ENCODE results near the gene TMEM131L. TPM values are rescaled to one million over a fixed set of nuclear protein-coding genes. Genes with fewer than 3 reads are reported as not detected.
"Not testable (repeated sequence)": the region's sequence is repeated elsewhere in the genome, so short reads cannot be mapped to it uniquely, and the experiment has no call there.

The TMEM131L gene
- total RNA-seq, 2 experiments from 2014 or later = 25.2 to 26.3 TPM

DNA sequence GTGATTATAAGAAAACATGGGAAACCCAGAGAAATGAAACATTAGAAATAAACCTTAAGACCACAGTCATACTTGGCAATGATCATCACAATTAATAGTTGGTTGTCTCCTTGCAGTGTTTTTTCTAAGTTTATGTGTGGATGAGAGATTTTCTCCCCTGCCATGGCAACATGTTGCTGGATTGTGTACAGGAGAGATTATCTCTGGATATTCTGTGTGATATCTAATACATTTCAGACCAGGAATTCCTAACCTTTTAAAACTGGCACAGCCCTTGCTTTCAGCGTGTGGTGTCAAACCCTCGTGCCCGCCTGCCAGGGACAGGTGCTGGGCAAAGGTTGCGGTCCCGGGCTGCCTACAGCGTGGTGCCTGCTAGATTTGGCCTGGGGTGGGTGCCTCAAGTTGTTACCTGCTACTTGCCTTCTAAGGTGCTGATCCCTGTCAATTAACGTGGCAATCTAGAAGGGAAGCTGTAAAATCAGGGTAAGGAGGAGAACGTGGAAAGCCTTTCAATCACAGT lies 100.5 kb downstream of the TMEM131L start:
- Mint-ChIP-seq H3K9me3 (peaks cover under 1% of the 10 kb centered on the region), H3K4me1 (peaks cover 7% of the 10 kb centered on the region), H3K4me3 (no peak overlapping the region), H3K27me3 (no peaks in the 10 kb centered on the region), H3K36me3 (ENCODE audit: low read depth) (peaks cover 31% of the 10 kb centered on the region), H3K27ac (no peak overlapping the region)
- ChIA-PET POLR2A (no interaction called here), CTCF (interaction anchor here (0.8 to 1.7 kb wide), 2 partner anchors 22 to 101 kb away, joined by 3 to 5 read pairs; partner anchors contain the start of gene TMEM131L)
- DNase-seq = no peak

DNA sequence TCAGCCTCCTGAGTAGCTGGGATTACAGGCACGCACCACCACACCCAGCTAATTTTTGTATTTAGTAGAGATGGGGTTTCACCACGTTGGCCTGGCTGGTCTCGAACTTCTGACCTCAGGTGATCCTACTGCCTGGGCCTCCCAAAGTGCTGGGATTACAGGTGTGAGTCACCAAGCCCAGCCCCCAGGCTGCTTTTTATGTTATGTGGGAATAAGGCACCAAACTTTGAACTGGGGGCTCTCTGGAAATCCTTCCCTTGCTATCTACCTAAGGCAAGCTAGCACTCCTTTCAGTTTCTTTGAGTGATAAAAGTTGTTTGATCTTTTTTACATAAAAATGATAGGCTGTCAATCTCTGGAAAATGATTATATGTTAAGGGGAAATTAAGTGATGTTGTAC lies 101.5 kb downstream of the TMEM131L start:
- H3K4me1 Mint-ChIP-seq, H3K27ac Mint-ChIP-seq, POLR2A ChIA-PET, H3K4me3 Mint-ChIP-seq, H3K9me3 Mint-ChIP-seq, H3K27me3 Mint-ChIP-seq, DNase-seq: not testable (repeated sequence)
- H3K36me3 Mint-ChIP-seq (ENCODE audit: low read depth) = peaks cover 31% of the 10 kb centered on the region
- CTCF ChIA-PET = interaction anchor here (0.8 to 1.7 kb wide), 2 partner anchors 23 to 102 kb away, joined by 3 to 5 read pairs; partner anchors contain the start of gene TMEM131L

DNA sequence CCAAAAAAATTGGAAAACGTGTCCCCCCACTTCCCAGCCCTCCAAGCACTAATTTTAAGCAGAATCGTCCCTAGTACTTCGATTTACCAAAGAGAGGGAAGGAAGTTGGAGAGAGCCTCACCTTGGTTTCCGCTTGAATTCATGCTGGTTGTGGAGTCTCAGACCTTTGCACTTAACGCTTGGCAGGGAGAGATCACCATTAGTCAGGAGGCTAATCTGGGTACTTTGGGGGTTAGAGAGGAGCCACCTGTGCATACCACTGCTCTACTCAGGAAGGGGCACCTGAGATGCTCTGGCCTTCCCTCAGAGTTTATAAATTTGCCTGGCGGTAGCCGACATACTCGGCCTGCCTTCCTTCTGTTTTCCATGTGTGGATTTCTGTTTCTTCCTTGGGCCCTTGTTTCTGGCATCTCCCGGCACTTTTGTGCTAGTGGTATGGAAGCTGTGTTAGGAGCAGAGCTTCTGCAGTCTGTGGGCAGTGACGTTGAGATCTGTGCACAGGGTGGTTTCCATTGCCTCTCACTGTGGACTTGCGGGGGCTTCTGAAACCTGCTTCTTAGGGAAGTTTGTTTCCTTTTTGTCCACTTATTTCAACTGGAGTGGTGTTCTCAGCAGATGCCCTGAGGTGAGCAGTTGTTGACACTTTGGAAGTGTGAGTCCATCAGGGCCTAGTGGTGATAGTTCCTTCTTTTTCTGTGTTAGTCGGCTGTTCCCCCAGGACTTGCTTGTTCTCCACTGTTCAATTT lies 104.2 kb downstream of the TMEM131L start:
- Mint-ChIP-seq H3K4me3 (no peak overlapping the region), H3K36me3 (ENCODE audit: low read depth) (peaks cover 17% of the 10 kb centered on the region), H3K4me1 (peaks cover 24% of the 10 kb centered on the region), H3K27me3 (no peaks in the 10 kb centered on the region), H3K27ac (no peak overlapping the region), H3K9me3 (no peaks in the 10 kb centered on the region)
- ChIA-PET POLR2A (interaction anchor here (2.6 kb wide), 1 partner anchor 105 kb away, joined by 9 read pairs; the partner anchor contains the start of gene TMEM131L), CTCF (interaction anchor here (4.4 kb wide), 1 partner anchor 224 kb away, joined by 72 read pairs; the partner anchor contains the start of gene MND1)
- DNase-seq = no peak

DNA sequence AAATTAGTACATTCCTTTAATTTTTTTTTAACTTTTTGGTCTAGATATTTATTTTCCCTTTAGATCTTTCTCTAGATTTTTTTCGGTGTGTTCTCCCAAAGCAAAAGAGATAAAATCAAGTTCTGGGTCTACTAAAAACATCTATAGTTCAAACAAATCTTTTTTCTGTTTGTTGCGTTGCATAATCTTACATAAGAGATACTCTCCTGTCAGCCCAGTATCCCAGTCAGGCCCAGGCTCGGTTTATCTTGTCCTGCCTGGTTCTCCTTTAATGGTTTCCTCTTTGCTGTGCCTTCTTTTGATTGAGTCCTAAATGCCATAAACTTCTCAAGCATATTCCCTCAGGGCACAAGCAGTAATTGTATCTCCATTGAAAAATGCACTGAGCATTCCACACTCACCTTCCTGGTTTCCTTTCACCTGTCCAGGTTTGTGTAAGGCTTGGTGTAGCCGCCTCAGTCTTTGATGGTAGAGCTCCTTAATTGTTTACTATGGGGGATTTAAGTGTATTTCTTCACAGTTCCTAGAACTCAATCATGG lies 104.9 kb downstream of the TMEM131L start:
- no peak for DNase-seq
- Mint-ChIP-seq H3K36me3 (ENCODE audit: low read depth) (peaks cover 17% of the 10 kb centered on the region), H3K4me1 (peaks cover 29% of the 10 kb centered on the region), H3K27ac (no peak overlapping the region), H3K9me3 (no peaks in the 10 kb centered on the region), H3K4me3 (no peak overlapping the region), H3K27me3 (no peaks in the 10 kb centered on the region)
- POLR2A ChIA-PET = interaction anchor here (0.8 to 2.6 kb wide), 4 partner anchors 49 to 225 kb away, joined by 3 to 9 read pairs (median 3); partner anchors contain the start of gene TMEM131L
- CTCF ChIA-PET = interaction anchor here (1.0 to 4.4 kb wide), 2 partner anchors 106 to 225 kb away, joined by 3 to 72 read pairs; partner anchors contain the start of gene MND1

DNA sequence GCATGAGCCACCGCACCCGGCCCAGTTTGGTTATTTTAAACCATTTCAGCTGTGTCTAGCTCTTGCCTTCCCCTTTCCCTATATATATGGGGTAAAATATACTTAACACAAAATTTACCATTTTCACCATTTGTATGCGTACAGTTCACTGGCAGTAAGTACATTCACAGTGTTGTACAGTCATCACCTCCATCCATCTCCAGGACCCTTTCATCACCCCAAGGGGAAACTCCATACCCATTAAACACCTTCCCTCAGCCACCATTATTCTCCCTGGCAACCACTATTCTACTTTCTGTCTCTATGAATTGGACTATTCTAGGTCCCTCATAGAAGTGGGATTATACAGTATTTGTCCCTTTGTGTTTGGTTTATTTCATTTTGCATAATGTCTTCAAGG lies 106.4 kb downstream of the TMEM131L start:
- CTCF ChIA-PET = interaction anchor here (1.1 to 4.4 kb wide), 7 partner anchors 10 to 237 kb away, joined by 3 to 72 read pairs (median 5); partner anchors contain the start of genes MND1 and TMEM131L
- no peak overlapping the region for H3K4me3 Mint-ChIP-seq
- H3K4me1 Mint-ChIP-seq = peaks cover 31% of the 10 kb centered on the region
- no peak for DNase-seq
- POLR2A ChIA-PET = interaction anchor here (2.1 to 2.6 kb wide), 4 partner anchors 50 to 227 kb away, joined by 7 to 20 read pairs (median 10); partner anchors contain the start of gene TMEM131L
- peaks cover 7% of the 10 kb centered on the region for H3K36me3 Mint-ChIP-seq (ENCODE audit: low read depth)
- H3K9me3 Mint-ChIP-seq = no peaks in the 10 kb centered on the region
- no peak overlapping the region for H3K27ac Mint-ChIP-seq
- no peaks in the 10 kb centered on the region for H3K27me3 Mint-ChIP-seq

DNA sequence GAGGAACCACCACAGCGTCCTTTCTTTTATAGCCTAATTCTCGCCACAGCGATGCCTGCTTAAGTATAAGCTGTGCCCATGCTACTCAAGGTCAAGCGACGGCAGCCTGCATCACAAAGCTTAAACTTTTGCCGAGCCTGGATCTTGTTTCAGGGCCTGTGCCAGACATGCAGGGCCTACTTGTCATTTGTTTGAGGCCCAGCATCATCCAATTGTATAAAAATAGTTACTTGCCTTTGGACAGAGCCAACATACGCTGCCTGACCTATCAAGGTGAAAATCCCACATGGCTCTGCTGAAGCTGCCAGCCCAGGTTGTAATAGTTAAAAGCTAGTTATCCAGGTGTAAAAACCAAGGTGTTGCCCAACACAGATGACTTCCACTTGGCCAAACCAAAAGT lies 107.1 kb downstream of the TMEM131L start:
- peaks cover 31% of the 10 kb centered on the region for H3K4me1 Mint-ChIP-seq
- no peak overlapping the region for H3K27ac Mint-ChIP-seq
- H3K36me3 Mint-ChIP-seq (ENCODE audit: low read depth) = peaks cover 7% of the 10 kb centered on the region
- no peak overlapping the region for H3K4me3 Mint-ChIP-seq
- DNase-seq = no peak
- CTCF ChIA-PET = interaction anchor here (1.0 to 4.4 kb wide), 24 partner anchors 8 to 431 kb away, joined by 3 to 72 read pairs (median 5); partner anchors contain the start of genes MND1 and TMEM131L
- H3K9me3 Mint-ChIP-seq = no peaks in the 10 kb centered on the region
- H3K27me3 Mint-ChIP-seq = no peaks in the 10 kb centered on the region
- POLR2A ChIA-PET = interaction anchor here (1.3 to 2.4 kb wide), 7 partner anchors 50 to 227 kb away, joined by 3 to 25 read pairs (median 10); partner anchors contain the start of gene TMEM131L

DNA sequence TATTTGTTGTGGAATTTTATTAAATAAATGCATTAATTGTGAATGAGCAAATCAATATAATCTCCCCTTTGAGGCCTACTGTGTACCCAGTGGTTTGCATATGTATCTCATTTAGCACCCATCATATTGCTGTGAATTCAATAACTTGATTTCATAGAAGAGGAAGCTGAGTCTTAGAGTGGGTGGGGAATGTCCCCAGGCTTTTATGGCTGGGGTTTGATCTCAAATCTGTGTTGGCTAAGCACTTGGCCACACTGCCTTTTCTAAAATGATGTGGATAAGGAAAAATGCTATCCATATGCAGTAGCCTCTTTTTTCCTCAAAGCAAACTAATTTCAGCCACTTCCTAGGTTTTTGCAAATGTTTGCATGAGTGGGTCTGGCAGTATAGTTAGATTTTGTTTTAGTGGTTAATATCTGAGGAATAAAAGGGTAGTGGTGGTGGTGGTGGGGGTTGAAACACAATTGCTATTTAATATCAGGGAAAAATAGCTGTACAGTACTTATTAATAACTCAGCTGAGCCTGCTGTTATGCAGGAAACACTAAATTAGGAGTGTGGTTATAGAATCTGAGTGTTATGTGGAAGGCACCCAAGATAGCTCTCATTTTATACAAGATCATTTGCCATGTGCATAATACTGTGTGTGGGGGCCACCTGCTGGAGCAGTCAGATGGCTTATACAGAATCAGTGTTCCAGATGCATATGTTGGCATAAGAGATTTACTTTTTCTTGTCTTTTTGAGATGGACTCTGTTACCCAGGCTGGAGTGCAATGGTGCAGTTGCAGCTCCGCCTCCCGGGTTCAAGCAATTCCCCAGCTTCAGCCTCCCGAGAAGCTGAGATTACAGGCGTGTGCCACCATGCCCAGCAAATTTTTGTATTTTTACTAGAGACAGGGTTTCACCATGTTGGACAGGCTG lies 108.0 kb downstream of the TMEM131L start:
- DNase-seq = peak; percentile 77
- Mint-ChIP-seq H3K27me3 (no peaks in the 10 kb centered on the region), H3K4me3 (no peak overlapping the region), H3K9me3 (no peaks in the 10 kb centered on the region), H3K36me3 (ENCODE audit: low read depth) (peaks cover 7% of the 10 kb centered on the region), H3K27ac (peak overlapping the region; percentile 9), H3K4me1 (peaks cover 31% of the 10 kb centered on the region)
- ChIA-PET POLR2A (interaction anchor here (0.9 to 2.4 kb wide), 9 partner anchors 51 to 230 kb away, joined by 3 to 25 read pairs (median 7); partner anchors contain the start of genes MND1 and TMEM131L), CTCF (interaction anchor here (0.5 to 4.4 kb wide), 47 partner anchors 9 to 727 kb away, joined by 3 to 72 read pairs (median 5); partner anchors contain the start of genes MND1 and TMEM131L)

DNA sequence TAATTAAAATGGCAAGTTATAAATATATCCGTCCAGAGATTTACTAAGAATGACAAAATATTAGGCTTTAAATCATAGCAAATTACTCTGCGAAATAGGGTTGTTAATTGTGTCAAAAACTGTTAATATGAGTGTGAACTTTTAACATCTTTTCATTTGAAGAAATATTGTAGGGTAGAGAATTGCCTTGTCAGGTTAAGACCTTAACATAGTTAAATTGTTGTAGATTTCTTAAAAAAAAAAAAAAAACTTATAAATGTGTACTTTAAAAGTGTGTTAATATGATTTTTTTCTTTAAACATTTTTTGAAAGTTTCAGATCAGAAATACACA lies 110.2 kb downstream of the TMEM131L start:
- DNase-seq = no peak
- H3K27ac Mint-ChIP-seq = no peak overlapping the region
- no peaks in the 10 kb centered on the region for H3K27me3 Mint-ChIP-seq
- no peaks in the 10 kb centered on the region for H3K9me3 Mint-ChIP-seq
- H3K4me1 Mint-ChIP-seq = peaks cover 31% of the 10 kb centered on the region
- H3K36me3 Mint-ChIP-seq (ENCODE audit: low read depth) = peaks cover 10% of the 10 kb centered on the region
- ChIA-PET POLR2A (no interaction called here), CTCF (interaction anchor here (0.8 to 3.3 kb wide), 5 partner anchors 10 to 232 kb away, joined by 3 to 31 read pairs (median 3); partner anchors contain the start of gene MND1)
- no peak overlapping the region for H3K4me3 Mint-ChIP-seq

DNA sequence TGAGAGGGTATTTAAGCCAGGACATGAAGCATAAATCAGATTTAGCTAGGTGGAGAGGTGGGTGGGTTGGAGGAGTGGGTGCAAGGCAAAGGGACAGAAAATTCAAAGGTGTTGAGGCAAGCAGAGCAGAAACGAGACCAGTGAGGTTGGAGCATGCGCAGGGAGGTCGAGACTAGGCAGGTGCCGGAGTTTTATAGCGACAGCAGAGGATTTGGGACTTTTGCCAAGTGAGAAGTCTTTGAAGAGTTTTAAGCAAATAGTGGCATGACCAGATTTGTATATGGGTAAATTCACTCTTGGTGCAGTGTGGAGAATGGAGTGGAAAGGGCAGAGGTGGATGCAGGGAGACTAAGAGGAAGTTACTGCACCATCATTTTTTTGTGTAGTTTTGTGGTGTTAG lies 110.9 kb downstream of the TMEM131L start:
- DNase-seq = no peak
- Mint-ChIP-seq H3K9me3 (no peaks in the 10 kb centered on the region), H3K27me3 (no peaks in the 10 kb centered on the region), H3K36me3 (ENCODE audit: low read depth) (peaks cover 9% of the 10 kb centered on the region), H3K4me1 (peaks cover 30% of the 10 kb centered on the region), H3K27ac (no peak overlapping the region), H3K4me3 (no peak overlapping the region)
- CTCF ChIA-PET = interaction anchor here (0.8 to 3.3 kb wide), 5 partner anchors 10 to 233 kb away, joined by 3 to 31 read pairs (median 3); partner anchors contain the start of gene MND1
- POLR2A ChIA-PET = interaction anchor here (1.2 kb wide), 1 partner anchor 144 kb away, joined by 4 read pairs; no protein-coding TSS in a partner anchor

DNA sequence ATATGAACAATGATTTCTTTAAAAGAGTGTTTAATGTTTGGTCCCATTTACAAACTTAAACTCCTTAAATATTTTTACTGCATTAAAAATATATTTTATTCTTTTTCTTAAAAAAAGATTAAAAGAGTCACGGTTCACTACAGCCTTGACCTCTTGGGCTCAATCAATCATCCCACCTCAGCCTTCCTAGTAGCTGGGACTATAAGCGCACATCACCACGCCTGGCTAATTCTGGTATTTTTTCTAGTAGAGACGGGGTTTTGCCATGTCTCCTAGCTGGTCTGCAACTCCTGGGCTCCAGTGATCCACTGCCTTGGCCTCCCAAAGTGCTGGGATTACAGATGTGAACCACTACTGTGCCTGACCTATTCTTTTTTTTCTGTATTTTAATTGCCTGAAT lies 113.2 kb downstream of the TMEM131L start:
- H3K4me1 Mint-ChIP-seq = peaks cover 15% of the 10 kb centered on the region
- no peak for DNase-seq
- POLR2A ChIA-PET = interaction anchor here (1.8 kb wide), 1 partner anchor 234 kb away, joined by 5 read pairs; the partner anchor contains the start of gene MND1
- no peaks in the 10 kb centered on the region for H3K9me3 Mint-ChIP-seq
- no peak overlapping the region for H3K4me3 Mint-ChIP-seq
- H3K36me3 Mint-ChIP-seq (ENCODE audit: low read depth) = peaks cover 5% of the 10 kb centered on the region
- CTCF ChIA-PET = interaction anchor here (1.1 to 3.3 kb wide), 2 partner anchors 147 to 234 kb away, joined by 3 to 14 read pairs; no protein-coding TSS in a partner anchor
- no peak overlapping the region for H3K27ac Mint-ChIP-seq
- H3K27me3 Mint-ChIP-seq = no peaks in the 10 kb centered on the region

DNA sequence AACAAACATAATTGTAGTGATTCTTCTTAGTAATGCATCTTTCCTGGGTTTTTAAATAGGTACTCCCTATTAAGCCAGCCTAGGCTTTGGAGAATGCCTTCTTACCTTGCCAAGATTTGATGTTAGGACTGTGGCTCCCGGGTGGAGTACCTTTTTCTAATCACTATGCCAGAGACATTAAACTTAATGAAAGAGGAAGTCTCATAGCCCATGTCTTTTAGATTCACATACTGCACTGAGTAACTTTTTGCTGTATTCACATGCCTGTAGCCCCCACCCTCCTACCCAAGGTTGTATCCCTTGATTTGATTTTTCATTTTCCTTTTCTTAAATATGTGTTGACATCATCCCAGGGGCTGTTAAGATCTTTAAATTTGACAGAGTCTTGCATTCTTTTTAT lies 113.7 kb downstream of the TMEM131L start:
- ChIA-PET POLR2A (interaction anchor here (1.8 kb wide), 1 partner anchor 235 kb away, joined by 5 read pairs; the partner anchor contains the start of gene MND1), CTCF (interaction anchor here (1.1 to 3.3 kb wide), 2 partner anchors 147 to 234 kb away, joined by 3 to 14 read pairs; no protein-coding TSS in a partner anchor)
- H3K36me3 Mint-ChIP-seq (ENCODE audit: low read depth) = peaks cover 6% of the 10 kb centered on the region
- DNase-seq = no peak
- H3K4me1 Mint-ChIP-seq = peaks cover 13% of the 10 kb centered on the region
- no peaks in the 10 kb centered on the region for H3K9me3 Mint-ChIP-seq
- no peaks in the 10 kb centered on the region for H3K27me3 Mint-ChIP-seq
- H3K27ac Mint-ChIP-seq = no peak overlapping the region
- no peak overlapping the region for H3K4me3 Mint-ChIP-seq

Measured in activated CD4-positive, alpha-beta memory T cell treated with anti-CD3 and anti-CD28 coated beads, Interleukin-2, amount 10 ng/mL, durations not matched to agents 7 days and 5 days (primary cell).